ENCODE measurements around the gene C10orf143.

The C10orf143 gene

GRCh38 chr10:130138479-130138866 lies 27.8 kb upstream of the C10orf143 start (continued):
- TF ChIP-seq, protein P1, sequence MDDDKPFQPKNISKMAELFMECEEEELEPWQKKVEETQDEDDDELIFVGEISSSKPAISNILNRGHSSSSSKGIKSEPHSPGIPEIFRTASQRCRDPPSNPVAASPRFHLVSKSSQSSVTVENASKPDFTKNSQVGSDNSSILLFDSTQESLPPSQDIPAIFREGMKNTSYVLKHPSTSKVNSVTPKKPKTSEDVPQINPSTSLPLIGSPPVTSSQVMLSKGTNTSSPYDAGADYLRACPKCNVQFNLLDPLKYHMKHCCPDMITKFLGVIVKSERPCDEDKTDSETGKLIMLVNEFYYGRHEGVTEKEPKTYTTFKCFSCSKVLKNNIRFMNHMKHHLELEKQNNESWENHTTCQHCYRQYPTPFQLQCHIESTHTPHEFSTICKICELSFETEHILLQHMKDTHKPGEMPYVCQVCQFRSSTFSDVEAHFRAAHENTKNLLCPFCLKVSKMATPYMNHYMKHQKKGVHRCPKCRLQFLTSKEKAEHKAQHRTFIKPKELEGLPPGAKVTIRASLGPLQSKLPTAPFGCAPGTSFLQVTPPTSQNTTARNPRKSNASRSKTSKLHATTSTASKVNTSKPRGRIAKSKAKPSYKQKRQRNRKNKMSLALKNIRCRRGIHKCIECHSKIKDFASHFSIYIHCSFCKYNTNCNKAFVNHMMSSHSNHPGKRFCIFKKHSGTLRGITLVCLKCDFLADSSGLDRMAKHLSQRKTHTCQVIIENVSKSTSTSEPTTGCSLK (tag by site-specific recombination; IDR thresholded peaks at IDR 0.05): no peak
- TF ChIP-seq ZNF621 (tag by site-specific recombination; IDR thresholded peaks at IDR 0.05): no peak
- no peak for TF ChIP-seq ZNF701 (tag by site-specific recombination; IDR thresholded peaks at IDR 0.05)
- TF ChIP-seq, protein P2, sequence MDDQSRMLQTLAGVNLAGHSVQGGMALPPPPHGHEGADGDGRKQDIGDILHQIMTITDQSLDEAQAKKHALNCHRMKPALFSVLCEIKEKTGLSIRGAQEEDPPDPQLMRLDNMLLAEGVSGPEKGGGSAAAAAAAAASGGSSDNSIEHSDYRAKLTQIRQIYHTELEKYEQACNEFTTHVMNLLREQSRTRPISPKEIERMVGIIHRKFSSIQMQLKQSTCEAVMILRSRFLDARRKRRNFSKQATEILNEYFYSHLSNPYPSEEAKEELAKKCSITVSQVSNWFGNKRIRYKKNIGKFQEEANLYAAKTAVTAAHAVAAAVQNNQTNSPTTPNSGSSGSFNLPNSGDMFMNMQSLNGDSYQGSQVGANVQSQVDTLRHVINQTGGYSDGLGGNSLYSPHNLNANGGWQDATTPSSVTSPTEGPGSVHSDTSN (CRISPR knock-in tag; IDR thresholded peaks at IDR 0.05): no peak
- no peak for TF ChIP-seq ZNF202 (tag by site-specific recombination; IDR thresholded peaks at IDR 0.05; ENCODE audit: borderline replicate concordance)
- peak; percentile 90 for TF ChIP-seq ZNF600 (tag by site-specific recombination; IDR thresholded peaks at IDR 0.05)
- TF ChIP-seq PRDM6 (tag by site-specific recombination; IDR thresholded peaks at IDR 0.05): peak; percentile 93
- no peak for TF ChIP-seq ZBTB7A (tag by site-specific recombination; IDR thresholded peaks at IDR 0.05; ENCODE audit: low read depth)
- TF ChIP-seq GFI1B (tag by site-specific recombination; IDR thresholded peaks at IDR 0.05): no peak
- no peak for TF ChIP-seq ZNF132 (tag by site-specific recombination; IDR thresholded peaks at IDR 0.05; ENCODE audit: borderline replicate concordance)
- TF ChIP-seq, protein P3, sequence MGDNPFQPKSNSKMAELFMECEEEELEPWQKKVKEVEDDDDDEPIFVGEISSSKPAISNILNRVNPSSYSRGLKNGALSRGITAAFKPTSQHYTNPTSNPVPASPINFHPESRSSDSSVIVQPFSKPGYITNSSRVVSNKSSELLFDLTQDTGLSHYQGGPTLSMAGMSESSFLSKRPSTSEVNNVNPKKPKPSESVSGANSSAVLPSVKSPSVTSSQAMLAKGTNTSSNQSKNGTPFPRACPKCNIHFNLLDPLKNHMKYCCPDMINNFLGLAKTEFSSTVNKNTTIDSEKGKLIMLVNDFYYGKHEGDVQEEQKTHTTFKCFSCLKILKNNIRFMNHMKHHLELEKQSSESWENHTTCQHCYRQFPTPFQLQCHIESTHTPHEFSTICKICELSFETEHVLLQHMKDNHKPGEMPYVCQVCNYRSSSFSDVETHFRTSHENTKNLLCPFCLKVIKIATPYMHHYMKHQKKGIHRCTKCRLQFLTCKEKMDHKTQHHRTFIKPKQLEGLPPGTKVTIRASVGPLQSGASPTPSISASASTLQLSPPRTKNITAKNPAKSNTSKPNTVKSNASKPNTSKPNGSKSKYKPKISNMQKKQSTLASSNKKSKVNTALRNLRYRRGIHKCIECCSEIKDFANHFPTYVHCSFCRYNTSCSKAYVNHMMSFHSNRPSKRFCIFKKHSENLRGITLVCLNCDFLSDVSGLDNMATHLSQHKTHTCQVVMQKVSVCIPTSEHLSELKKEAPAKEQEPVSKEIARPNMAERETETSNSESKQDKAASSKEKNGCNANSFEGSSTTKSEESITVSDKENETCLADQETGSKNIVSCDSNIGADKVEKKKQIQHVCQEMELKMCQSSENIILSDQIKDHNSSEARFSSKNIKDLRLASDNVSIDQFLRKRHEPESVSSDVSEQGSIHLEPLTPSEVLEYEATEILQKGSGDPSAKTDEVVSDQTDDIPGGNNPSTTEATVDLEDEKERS (tag by site-specific recombination; IDR thresholded peaks at IDR 0.05): no peak
- TF ChIP-seq ZNF558 (tag by site-specific recombination; IDR thresholded peaks at IDR 0.05): no peak
- TF ChIP-seq, protein P4, sequence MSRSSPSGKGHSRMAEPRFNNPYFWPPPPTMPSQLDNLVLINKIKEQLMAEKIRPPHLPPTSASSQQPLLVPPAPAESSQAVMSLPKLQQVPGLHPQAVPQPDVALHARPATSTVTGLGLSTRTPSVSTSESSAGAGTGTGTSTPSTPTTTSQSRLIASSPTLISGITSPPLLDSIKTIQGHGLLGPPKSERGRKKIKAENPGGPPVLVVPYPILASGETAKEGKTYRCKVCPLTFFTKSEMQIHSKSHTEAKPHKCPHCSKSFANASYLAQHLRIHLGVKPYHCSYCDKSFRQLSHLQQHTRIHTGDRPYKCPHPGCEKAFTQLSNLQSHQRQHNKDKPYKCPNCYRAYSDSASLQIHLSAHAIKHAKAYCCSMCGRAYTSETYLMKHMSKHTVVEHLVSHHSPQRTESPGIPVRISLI (tag by site-specific recombination; IDR thresholded peaks at IDR 0.05): peak; percentile 92
- no peak for TF ChIP-seq ZNF664 (tag by site-specific recombination; IDR thresholded peaks at IDR 0.05)
- TF ChIP-seq, protein P5, sequence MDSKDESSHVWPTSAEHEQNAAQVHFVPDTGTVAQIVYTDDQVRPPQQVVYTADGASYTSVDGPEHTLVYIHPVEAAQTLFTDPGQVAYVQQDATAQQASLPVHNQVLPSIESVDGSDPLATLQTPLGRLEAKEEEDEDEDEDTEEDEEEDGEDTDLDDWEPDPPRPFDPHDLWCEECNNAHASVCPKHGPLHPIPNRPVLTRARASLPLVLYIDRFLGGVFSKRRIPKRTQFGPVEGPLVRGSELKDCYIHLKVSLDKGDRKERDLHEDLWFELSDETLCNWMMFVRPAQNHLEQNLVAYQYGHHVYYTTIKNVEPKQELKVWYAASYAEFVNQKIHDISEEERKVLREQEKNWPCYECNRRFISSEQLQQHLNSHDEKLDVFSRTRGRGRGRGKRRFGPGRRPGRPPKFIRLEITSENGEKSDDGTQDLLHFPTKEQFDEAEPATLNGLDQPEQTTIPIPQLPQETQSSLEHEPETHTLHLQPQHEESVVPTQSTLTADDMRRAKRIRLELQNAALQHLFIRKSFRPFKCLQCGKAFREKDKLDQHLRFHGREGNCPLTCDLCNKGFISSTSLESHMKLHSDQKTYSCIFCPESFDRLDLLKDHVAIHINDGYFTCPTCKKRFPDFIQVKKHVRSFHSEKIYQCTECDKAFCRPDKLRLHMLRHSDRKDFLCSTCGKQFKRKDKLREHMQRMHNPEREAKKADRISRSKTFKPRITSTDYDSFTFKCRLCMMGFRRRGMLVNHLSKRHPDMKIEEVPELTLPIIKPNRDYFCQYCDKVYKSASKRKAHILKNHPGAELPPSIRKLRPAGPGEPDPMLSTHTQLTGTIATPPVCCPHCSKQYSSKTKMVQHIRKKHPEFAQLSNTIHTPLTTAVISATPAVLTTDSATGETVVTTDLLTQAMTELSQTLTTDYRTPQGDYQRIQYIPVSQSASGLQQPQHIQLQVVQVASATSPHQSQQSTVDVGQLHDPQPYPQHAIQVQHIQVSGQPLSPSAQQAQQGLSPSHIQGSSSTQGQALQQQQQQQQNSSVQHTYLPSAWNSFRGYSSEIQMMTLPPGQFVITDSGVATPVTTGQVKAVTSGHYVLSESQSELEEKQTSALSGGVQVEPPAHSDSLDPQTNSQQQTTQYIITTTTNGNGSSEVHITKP (tag by site-specific recombination; IDR thresholded peaks at IDR 0.05): peak; percentile 67

All from HEK293 (cell line).